ENCODE results near the gene MAOA.

Gene MAOA

GRCh38 chrX:43702660-43703059 is 46.6 kb downstream of the MAOA start (continued):
- TF ChIP-seq ZNF398 (tag by site-specific recombination; IDR thresholded peaks at IDR 0.05) (no peak), ZNF239 (tag by site-specific recombination; IDR thresholded peaks at IDR 0.05) (no peak)

- ChIA-PET POLR2A (interaction anchor here (1.0 kb wide), 1 partner anchor 48 kb away, joined by 3 read pairs; no protein-coding TSS in a partner anchor), CTCF (no interaction called here)
- Histone ChIP-seq H3K27ac (ENCODE audit: extremely low read depth, low read depth, low read length) (peak overlapping the region; percentile 46; the same call in 1 of the 2 replicates), H3K9me3 (ENCODE audit: control insufficient read depth, insufficient read depth, low read depth, low read length) (no peaks in the 10 kb centered on the region), H3K4me3 (ENCODE audit: low read depth, low read length) (no peak overlapping the region), H3K36me3 (ENCODE audit: control insufficient read depth in 2 of 2, insufficient read depth in 1 of 2, low read length in 2 of 2) (no peaks in the 10 kb centered on the region), H3K4me1 (ENCODE audit: control insufficient read depth, insufficient read depth, low read length) (peaks cover 18% of the 10 kb centered on the region; the same call in 1 of the 2 replicates)
- TF ChIP-seq ZIC2 (tag by site-specific recombination; IDR thresholded peaks at IDR 0.05) (no peak), BCL11A (tag by site-specific recombination; IDR thresholded peaks at IDR 0.05; ENCODE audit: low read depth) (0 out of 2 replicates have a peak, but pooled peaks have one; percentile 20), ZFP3 (tag by site-specific recombination; IDR thresholded peaks at IDR 0.05; ENCODE audit: low read depth) (no peak), ZNF629 (tag by site-specific recombination; IDR thresholded peaks at IDR 0.05) (peak; percentile 85), ZNF580 (tag by site-specific recombination; IDR thresholded peaks at IDR 0.05) (no peak), ZNF155 (tag by site-specific recombination; IDR thresholded peaks at IDR 0.05) (no peak), KLF8 (tag by site-specific recombination; IDR thresholded peaks at IDR 0.05) (peak; percentile 31; the same call in 1 of the 2 replicates), ZNF530 (tag by site-specific recombination; IDR thresholded peaks at IDR 0.05; ENCODE audit: low read depth) (no peak), ZNF654 (tag by site-specific recombination; IDR thresholded peaks at IDR 0.05; ENCODE audit: low read depth) (no peak), ZNF324 (tag by site-specific recombination; IDR thresholded peaks at IDR 0.05) (no peak), ZNF449 (tag by site-specific recombination; IDR thresholded peaks at IDR 0.05) (no peak), INSM2 (tag by site-specific recombination; IDR thresholded peaks at IDR 0.05) (peak; percentile 55; the same call in 1 of the 2 replicates), GLI2 (tag by site-specific recombination; IDR thresholded peaks at IDR 0.05; ENCODE audit: borderline replicate concordance, low read depth) (peak; percentile 59; the same call in 1 of the 2 replicates), ZNF843 (tag by site-specific recombination; IDR thresholded peaks at IDR 0.05) (peak; percentile 86), ZNF501 (tag by site-specific recombination; IDR thresholded peaks at IDR 0.05) (no peak), ZSCAN30 (tag by site-specific recombination; IDR thresholded peaks at IDR 0.05) (no peak), ZNF266 (tag by site-specific recombination; IDR thresholded peaks at IDR 0.05; ENCODE audit: low read depth) (no peak), ZNF488 (tag by site-specific recombination; IDR thresholded peaks at IDR 0.05) (no peak), PRDM1 (tag by site-specific recombination; IDR thresholded peaks at IDR 0.05) (peak; percentile 43; the same call in 1 of the 2 replicates), SP3 (tag by site-specific recombination; IDR thresholded peaks at IDR 0.05) (no peak), ZFP69B (tag by site-specific recombination; IDR thresholded peaks at IDR 0.05) (no peak), OVOL3 (tag by site-specific recombination; IDR thresholded peaks at IDR 0.05) (no peak), ZNF548 (tag by site-specific recombination; IDR thresholded peaks at IDR 0.05) (no peak), ZNF366 (tag by site-specific recombination; conservative IDR thresholded peaks at IDR 0.05) (no peak), TCF7L2 (IDR thresholded peaks at IDR 0.05; ENCODE audit: borderline replicate concordance, low read depth, low read length) (peak; percentile 88), ATF2 (tag by site-specific recombination; IDR thresholded peaks at IDR 0.05; ENCODE audit: low read depth) (0 out of 2 replicates have a peak, but pooled peaks have one; percentile 29), ZNF24 (tag by site-specific recombination; IDR thresholded peaks at IDR 0.05) (no peak), ZBTB8A (tag by site-specific recombination; IDR thresholded peaks at IDR 0.05) (no peak)
Observed at GRCh38 chrX:43703211-43703791, 47.2 kb downstream of the MAOA start.
